H1 (cell line): ENCODE data around the gene ELOA. TPM values are rescaled to one million over a fixed set of nuclear protein-coding genes. Genes with fewer than 3 reads are reported as not detected.

ENCODE experiments used
- ASH2L ChIP-seq: fragments of 200-600, 300-600 bp; sonication (generic); IDR thresholded peaks from one replicate; pipeline ENCODE4 v1.7.1; 2017; ENCODE audit warnings: low read length
- BRCA1 ChIP-seq: IDR thresholded peaks from 2 replicates; pipeline ENCODE4 v1.6.1; 2012; ENCODE audit warnings: low read depth, low read length, improper control_type of control experiment
- CHD2 ChIP-seq: IDR thresholded peaks from 2 replicates; pipeline ENCODE4 v1.6.1; 2012; ENCODE audit warnings: low read length, improper control_type of control experiment
- SIN3A ChIP-seq, 2 experiments: IDR thresholded peaks in 1 of 2; conservative IDR thresholded peaks in 1 of 2; 2 replicates each; pipeline ENCODE4 v1.6.1; 2011 to 2012; ENCODE audit warnings: low read length in 2 of 2, improper control_type of control experiment in 1 of 2, low read depth in 1 of 2, mild to moderate bottlenecking in 1 of 2
- polyA plus RNA-seq, 7 experiments: library from polyadenylated mRNA; depleted of rRNA in 3 of 7; stranded (reverse) in 5 of 7; unstranded in 2 of 7; fragments of >200 nt in 5 of 7; fragments of 200-250 nt in 2 of 7; gene quantifications; 1 replicate in 5 of 7; 2 replicates in 1 of 7; 4 replicates in 1 of 7; pipeline versions ENCODE4 v1.2.1 to v1.2.3, GENCODE V29; 2011 to 2013; ENCODE audit warnings: missing spikeins in 2 of 7, mixed read lengths in 2 of 7
- total RNA-seq: library from RNA; stranded (reverse); fragmentation: NEBNext Ultra II Directional; extraction: Animal tissue kit (Norgen Biotek cat#: 25700); gene quantifications from 2 replicates; pipeline ENCODE4 v1.2.1, GENCODE V29; 2021

The ELOA gene
- total and polyA plus RNA-seq, 2 of the 8 experiments (the other 6 are each of a cell fraction or from before 2014, with no cell fraction given), result 15.7 to 61.1 TPM

- no peak for TF ChIP-seq CHD2
- no peak for TF ChIP-seq SIN3A (conservative IDR thresholded peaks at IDR 0.05 in 1 of 2, IDR thresholded peaks at IDR 0.05 in 1 of 2; ENCODE audit: low read depth in 1 of 2, low read length in 2 of 2)
- no peak for TF ChIP-seq BRCA1
- TF ChIP-seq ASH2L, result no peak
These were observed 41.6 kb downstream of the ELOA start (continued) for GRCh38 chr1:23784846-23785245.
